ENCODE measurements around the gene GRK2.

- TF ChIP-seq POLR2AphosphoS5 (IDR thresholded peaks at IDR 0.05; ENCODE audit: low read depth, low read length), result no peak
- no peak for TF ChIP-seq POLR2A (IDR thresholded peaks at IDR 0.05; ENCODE audit: low read depth, low read length)
- TF ChIP-seq POU2F2 (IDR thresholded peaks at IDR 0.05; ENCODE audit: low read depth, low read length), result no peak
These were observed 27.1 kb upstream of the GRK2 start for GRCh38 chr11:67238894-67239782.
